Skeletal muscle tissue (tissue), 4 donors: ENCODE measurements around the gene SCRN3. TPM values are rescaled to one million over a fixed set of nuclear protein-coding genes. Genes with fewer than 3 reads are reported as not detected.

Source experiments
- H3K27ac ChIP-seq: one replicate; pipeline ENCODE4 v1.7.0; 2013; ENCODE audit warnings: mild to moderate bottlenecking, low read depth, low read length, inconsistent platforms
- H3K27me3 ChIP-seq, 3 donors: one replicate each; pipeline ENCODE4 v1.7.0; 2013; ENCODE audit warnings: low read length in 3 of 3; ENCODE audit not compliant: control insufficient read depth in 3 of 3, insufficient read depth in 3 of 3
- H3K36me3 ChIP-seq, 3 donors: one replicate each; pipeline ENCODE4 v1.7.0; 2013; ENCODE audit warnings: low read length in 3 of 3; ENCODE audit not compliant: control insufficient read depth in 3 of 3, insufficient read depth in 3 of 3
- H3K4me1 ChIP-seq, 3 donors: one replicate each; pipeline ENCODE4 v1.7.0; 2013; ENCODE audit warnings: low read length in 3 of 3, mild to moderate bottlenecking in 3 of 3; ENCODE audit not compliant: control insufficient read depth in 3 of 3, insufficient read depth in 3 of 3
- H3K4me3 ChIP-seq, 3 donors: one replicate each; pipeline ENCODE4 v1.7.0; 2013; ENCODE audit warnings: low read length in 3 of 3
- H3K9ac ChIP-seq, 3 donors: one replicate each; pipeline ENCODE4 v1.7.0; 2013; ENCODE audit warnings: low read length in 3 of 3, mild to moderate bottlenecking in 3 of 3, moderate library complexity in 2 of 3, low read depth in 1 of 3
- H3K9me3 ChIP-seq, 3 donors: one replicate each; pipeline ENCODE4 v1.7.0; 2013; ENCODE audit warnings: low read length in 3 of 3; ENCODE audit not compliant: control insufficient read depth in 3 of 3
- total RNA-seq: library from RNA; depleted of rRNA; stranded (reverse); fragments of >200 nt; gene quantifications from one replicate; pipeline ENCODE4 v1.2.3, GENCODE V29; 2014
- donor health status: Osteomylitis.

Gene SCRN3
- total RNA-seq, 1 donor from 2014 or later = 14.6 TPM

DNA sequence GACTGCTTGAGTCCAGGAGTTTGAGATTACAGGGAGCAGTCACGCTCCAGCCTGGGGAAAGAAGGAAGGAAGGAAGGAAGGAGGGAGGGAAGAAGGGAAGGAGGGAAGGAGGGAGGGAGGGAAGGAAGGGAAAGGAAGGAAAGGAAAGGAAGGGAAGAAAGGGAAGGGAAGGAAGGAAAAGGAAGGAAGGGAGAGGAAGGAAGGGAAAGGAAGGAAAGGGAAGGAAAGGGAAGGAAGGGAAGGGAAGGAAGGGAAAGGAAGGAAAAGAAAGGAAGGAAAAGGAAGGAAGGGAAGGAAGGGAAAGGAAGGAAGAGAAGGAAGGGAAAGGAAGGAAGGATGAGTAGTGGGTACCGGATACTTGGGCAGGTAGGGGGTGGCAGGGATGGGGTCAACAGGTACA is 59.0 kb downstream of the SCRN3 start:
- Histone ChIP-seq H3K9ac (no peak overlapping the region), H3K27me3 (no peaks in the 10 kb centered on the region), H3K4me1 (no peaks in the 10 kb centered on the region), H3K4me3 (no peak overlapping the region), H3K9me3 (no peaks in the 10 kb centered on the region), H3K27ac (no peak overlapping the region), H3K36me3 (peaks cover 6 to 16% (median 7%) of the 10 kb centered on the region in 3 donors)

DNA sequence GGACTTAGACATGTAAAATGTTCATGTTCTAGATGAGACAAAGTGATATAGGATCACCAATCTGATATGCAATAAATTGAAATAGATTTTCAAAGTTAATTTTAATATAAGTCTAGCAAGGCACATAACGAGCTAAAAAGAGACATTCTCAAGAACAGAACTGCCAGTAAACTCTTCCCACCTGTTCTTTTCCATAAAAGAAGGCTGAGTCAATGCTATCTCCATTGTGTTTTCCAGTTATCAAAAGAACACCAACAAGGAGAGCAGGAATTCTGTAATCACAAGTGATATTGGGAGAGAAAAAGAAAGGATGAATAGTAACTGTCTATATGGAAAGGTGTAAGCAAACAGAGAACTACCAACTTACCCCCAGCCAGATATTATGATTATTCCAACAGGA is 65.7 kb downstream of the SCRN3 start:
- peaks cover 2 to 13% (median 3%) of the 10 kb centered on the region in 3 donors for H3K36me3 ChIP-seq
- no peak overlapping the region for H3K9ac ChIP-seq
- no peaks in the 10 kb centered on the region for H3K27me3 ChIP-seq
- no peaks in the 10 kb centered on the region for H3K4me1 ChIP-seq
- H3K27ac ChIP-seq = no peak overlapping the region
- no peak overlapping the region for H3K4me3 ChIP-seq
- H3K9me3 ChIP-seq = no peaks in the 10 kb centered on the region

DNA sequence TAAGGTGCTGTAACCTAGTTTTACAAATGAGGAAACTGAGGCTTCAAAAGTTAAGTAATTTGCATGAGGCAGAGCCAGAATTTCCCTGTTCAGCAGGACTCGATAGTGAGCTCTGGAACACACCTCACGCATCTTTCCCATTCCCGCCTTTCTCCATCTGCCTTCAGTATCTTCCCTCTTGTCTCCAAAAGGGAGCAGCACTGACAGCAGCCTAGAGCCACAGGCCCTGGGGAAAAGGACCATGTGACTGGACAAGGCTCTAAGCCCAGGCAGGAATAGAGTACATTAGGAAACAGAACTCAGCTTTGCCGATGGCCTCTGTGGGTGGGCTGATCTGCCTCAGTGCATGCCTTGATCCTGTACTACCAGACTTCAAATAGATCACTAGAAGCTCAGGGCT is 69.8 kb downstream of the SCRN3 start:
- Histone ChIP-seq H3K9ac (no peak overlapping the region), H3K9me3 (no peaks in the 10 kb centered on the region), H3K27me3 (no peaks in the 10 kb centered on the region)

DNA sequence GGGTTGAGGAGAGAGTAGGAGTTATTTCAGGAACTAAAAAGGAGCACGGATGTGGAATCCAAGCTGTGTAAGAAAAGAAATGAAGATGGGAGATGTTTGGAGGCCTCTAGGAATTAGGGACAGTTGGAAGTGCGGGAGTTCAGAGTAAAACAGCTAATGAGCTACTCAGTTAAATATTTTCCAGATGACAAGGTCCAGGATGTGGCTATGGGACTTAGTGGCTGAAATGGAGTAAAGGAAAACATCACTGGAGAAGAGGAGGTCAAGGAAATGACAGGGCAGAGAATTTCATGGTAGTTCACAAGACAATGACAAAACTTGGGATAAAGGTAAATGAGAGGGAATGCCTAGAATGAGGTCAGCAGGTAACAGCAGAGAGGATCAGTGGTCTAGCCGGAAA is 78.3 kb downstream of the SCRN3 start:
- H3K36me3 ChIP-seq = peaks cover 0 to 7% (median 1%) of the 10 kb centered on the region in 3 donors
- no peak overlapping the region for H3K9ac ChIP-seq
- no peaks in the 10 kb centered on the region for H3K27me3 ChIP-seq
- H3K9me3 ChIP-seq = no peaks in the 10 kb centered on the region
- H3K4me1 ChIP-seq = no peaks in the 10 kb centered on the region
- H3K27ac ChIP-seq = no peak overlapping the region
- H3K4me3 ChIP-seq = no peak overlapping the region

More for the DNA sequence above, 69.8 kb downstream of the SCRN3 start:
- no peak overlapping the region for H3K4me3 ChIP-seq
- H3K36me3 ChIP-seq = peaks cover 0 to 9% (median 0%) of the 10 kb centered on the region in 3 donors
- no peaks in the 10 kb centered on the region for H3K4me1 ChIP-seq
- no peak overlapping the region for H3K27ac ChIP-seq

DNA sequence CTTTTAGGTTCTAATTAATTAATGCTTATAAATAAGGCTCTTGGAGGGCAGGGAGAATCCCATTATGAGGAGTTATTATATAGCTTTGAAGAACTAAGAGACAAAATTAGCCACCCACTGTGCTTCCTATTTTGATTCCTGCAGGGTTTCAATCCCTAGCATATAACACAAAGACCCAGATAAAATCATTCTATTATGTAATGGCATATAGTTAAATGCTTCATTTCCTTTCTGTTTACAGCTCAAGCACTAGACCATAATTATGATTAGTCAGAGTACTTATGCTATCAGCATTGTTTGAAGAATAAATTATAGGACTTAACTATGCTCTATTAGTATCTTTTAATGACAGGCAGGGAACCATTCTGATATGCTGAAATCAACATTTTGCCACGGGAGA is 82.2 kb downstream of the SCRN3 start:
- Histone ChIP-seq H3K9me3 (no peaks in the 10 kb centered on the region), H3K4me1 (no peaks in the 10 kb centered on the region), H3K4me3 (no peak overlapping the region), H3K36me3 (peaks cover 0 to 13% (median 5%) of the 10 kb centered on the region in 3 donors), H3K9ac (no peak overlapping the region), H3K27ac (no peak overlapping the region), H3K27me3 (no peaks in the 10 kb centered on the region)

Other genes with a start within 250 kb of the SCRN3 start
- 90.3 TPM for gene OLA1, start 147.2 kb upstream of the SCRN3 start, total RNA-seq
- not detected for gene SP9, start 60.8 kb upstream of the SCRN3 start, total RNA-seq
- 3.1 TPM for gene GPR155, start 91.3 kb downstream of the SCRN3 start, total RNA-seq
- 16.2 TPM for gene WIPF1, start 202.1 kb downstream of the SCRN3 start, total RNA-seq